ENCODE results near the gene MATCAP1.

MATCAP1 gene

GRCh38 chr16:67185651-67186134, 1.9 kb upstream of the MATCAP1 start:
- no peak overlapping the region for H3K4me3 ChIP-seq (ENCODE audit: low read depth, low read length)
- no peak for DNase-seq (ENCODE audit: low read depth)

GRCh38 chr16:67184995-67185650, 1.4 kb upstream of the MATCAP1 start:
- H3K4me3 ChIP-seq (ENCODE audit: low read depth, low read length), result no peak overlapping the region
- peak; percentile 86 for TF ChIP-seq CTCF (IDR thresholded peaks at IDR 0.05; ENCODE audit: insufficient read depth, low read depth, low read length, missing control alignments)
- peak; percentile 86 for DNase-seq (ENCODE audit: low read depth)

More at GRCh38 chr16:67185651-67186134, 1.9 kb upstream of the MATCAP1 start:
- TF ChIP-seq CTCF (IDR thresholded peaks at IDR 0.05; ENCODE audit: insufficient read depth, low read depth, low read length, missing control alignments), result no peak

GRCh38 chr16:67184453-67184994, 761 bp upstream of the MATCAP1 start:
- DNase-seq (ENCODE audit: low read depth), result no peak
- TF ChIP-seq CTCF (IDR thresholded peaks at IDR 0.05; ENCODE audit: insufficient read depth, low read depth, low read length, missing control alignments), result no peak
- H3K4me3 ChIP-seq (ENCODE audit: low read depth, low read length), result peak overlapping the region; percentile 75

GRCh38 chr16:67183284-67183626, 508 bp downstream of the MATCAP1 start:
- DNase-seq (ENCODE audit: low read depth), result no peak
- TF ChIP-seq CTCF (IDR thresholded peaks at IDR 0.05; ENCODE audit: insufficient read depth, low read depth, low read length, missing control alignments), result no peak
- peak overlapping the region; percentile 75 for H3K4me3 ChIP-seq (ENCODE audit: low read depth, low read length)

- TF ChIP-seq CTCF (IDR thresholded peaks at IDR 0.05; ENCODE audit: insufficient read depth, low read depth, low read length, missing control alignments), result no peak
- H3K4me3 ChIP-seq (ENCODE audit: low read depth, low read length), result no peak overlapping the region
- DNase-seq (ENCODE audit: low read depth), result no peak
Observed at GRCh38 chr16:67182288-67182687, 1.5 kb downstream of the MATCAP1 start.

- H3K4me3 ChIP-seq (ENCODE audit: low read depth, low read length), result no peak overlapping the region
- TF ChIP-seq CTCF (IDR thresholded peaks at IDR 0.05; ENCODE audit: insufficient read depth, low read depth, low read length, missing control alignments), result no peak
- no peak for DNase-seq (ENCODE audit: low read depth)
Observed at GRCh38 chr16:67181346-67181745, 2.4 kb downstream of the MATCAP1 start.

GRCh38 chr16:67180166-67180565, 3.6 kb downstream of the MATCAP1 start:
- no peak for TF ChIP-seq CTCF (IDR thresholded peaks at IDR 0.05; ENCODE audit: insufficient read depth, low read depth, low read length, missing control alignments)
- no peak overlapping the region for H3K4me3 ChIP-seq (ENCODE audit: low read depth, low read length)
- DNase-seq (ENCODE audit: low read depth), result no peak
